ENCODE data around the gene LTBP1.

DNA sequence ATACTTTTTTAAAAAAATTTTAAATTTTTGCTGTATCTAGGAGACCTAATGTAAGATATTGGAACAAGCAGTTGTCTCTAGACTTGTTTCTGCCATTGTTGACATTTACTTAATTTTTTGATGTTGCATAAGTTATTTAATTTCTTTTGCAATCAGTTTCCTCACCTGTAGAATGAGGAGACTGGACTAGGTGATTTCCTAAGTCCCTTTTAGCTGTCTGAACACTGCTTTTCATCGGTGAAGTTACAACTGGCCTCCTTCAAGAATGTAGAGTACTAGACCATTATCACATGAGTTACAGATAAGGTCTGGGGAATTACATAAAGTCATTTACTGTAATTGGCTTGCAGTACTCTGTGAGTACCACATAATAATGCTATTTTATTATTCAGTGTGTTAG, 147.6 kb downstream of the LTBP1 start:
- TF ChIP-seq, protein P1, sequence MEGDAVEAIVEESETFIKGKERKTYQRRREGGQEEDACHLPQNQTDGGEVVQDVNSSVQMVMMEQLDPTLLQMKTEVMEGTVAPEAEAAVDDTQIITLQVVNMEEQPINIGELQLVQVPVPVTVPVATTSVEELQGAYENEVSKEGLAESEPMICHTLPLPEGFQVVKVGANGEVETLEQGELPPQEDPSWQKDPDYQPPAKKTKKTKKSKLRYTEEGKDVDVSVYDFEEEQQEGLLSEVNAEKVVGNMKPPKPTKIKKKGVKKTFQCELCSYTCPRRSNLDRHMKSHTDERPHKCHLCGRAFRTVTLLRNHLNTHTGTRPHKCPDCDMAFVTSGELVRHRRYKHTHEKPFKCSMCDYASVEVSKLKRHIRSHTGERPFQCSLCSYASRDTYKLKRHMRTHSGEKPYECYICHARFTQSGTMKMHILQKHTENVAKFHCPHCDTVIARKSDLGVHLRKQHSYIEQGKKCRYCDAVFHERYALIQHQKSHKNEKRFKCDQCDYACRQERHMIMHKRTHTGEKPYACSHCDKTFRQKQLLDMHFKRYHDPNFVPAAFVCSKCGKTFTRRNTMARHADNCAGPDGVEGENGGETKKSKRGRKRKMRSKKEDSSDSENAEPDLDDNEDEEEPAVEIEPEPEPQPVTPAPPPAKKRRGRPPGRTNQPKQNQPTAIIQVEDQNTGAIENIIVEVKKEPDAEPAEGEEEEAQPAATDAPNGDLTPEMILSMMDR (IDR thresholded peaks at IDR 0.05), result no peak
- TF ChIP-seq EP300 (IDR thresholded peaks at IDR 0.05), result no peak
